ENCODE data around the gene NR5A2.

DNA sequence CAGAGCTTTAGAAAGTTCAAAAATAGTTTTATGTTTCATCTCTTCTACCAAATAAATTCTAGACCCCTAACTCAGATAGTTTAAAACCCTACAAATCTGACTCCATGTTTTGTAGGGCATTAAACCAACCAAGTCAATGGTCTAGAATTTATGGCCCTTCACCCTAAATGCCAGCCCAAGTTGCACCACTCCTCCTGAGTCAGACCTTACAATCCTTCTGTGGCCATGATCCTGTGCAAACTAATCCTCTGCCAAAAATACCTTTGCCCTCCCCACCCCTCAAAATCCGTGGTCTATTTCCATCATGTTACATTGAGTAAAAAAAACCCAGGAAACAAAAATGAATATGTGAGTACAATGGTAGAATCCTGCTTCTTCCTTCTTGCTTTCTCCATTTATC lies 179.3 kb downstream of the NR5A2 start:
- TF ChIP-seq CTCF (IDR thresholded peaks at IDR 0.05) (no peak), POLR2A (IDR thresholded peaks at IDR 0.05) (no peak)
